ENCODE measurements around the gene RAB42.
"Not testable (repeated sequence)": the region's sequence is repeated elsewhere in the genome, so short reads cannot be mapped to it uniquely, and the experiment has no call there.

Gene RAB42, protein sequence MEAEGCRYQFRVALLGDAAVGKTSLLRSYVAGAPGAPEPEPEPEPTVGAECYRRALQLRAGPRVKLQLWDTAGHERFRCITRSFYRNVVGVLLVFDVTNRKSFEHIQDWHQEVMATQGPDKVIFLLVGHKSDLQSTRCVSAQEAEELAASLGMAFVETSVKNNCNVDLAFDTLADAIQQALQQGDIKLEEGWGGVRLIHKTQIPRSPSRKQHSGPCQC

GRCh38 chr1:28591708-28592320 is at the start of gene RAB42:
TSS of gene RAB42 (plus strand) at chr1:28592265. CDS start at chr1:28592512, 247 bp downstream.
- H3K27ac ChIP-seq = peak within 1 kb of the TSS in 17 of 21 experiments; percentile 22 to 80 (median 54)
- H3K4me3 ChIP-seq = peak within 1 kb of the TSS; percentile 29 to 54 (median 49)

DNA sequence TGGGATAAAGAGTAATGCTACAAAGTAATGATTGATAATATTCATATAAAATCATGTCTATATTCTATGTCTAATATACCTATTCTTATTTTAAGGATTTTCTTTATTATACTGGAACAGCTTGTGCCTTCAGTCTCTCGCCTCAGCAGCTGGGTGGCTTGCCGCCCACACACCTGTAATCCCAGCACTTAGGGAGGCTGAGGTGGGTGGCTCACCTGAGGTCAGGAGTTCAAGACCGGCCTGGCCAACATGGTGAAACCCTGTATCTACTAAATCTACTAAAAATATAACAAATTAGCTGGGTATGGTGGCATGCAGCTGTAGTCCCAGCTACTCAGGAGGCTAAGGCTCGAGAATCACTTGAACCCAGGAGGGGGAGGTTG is 46.8 kb upstream of the RAB42 start:
- Histone ChIP-seq H3K27ac (no peak overlapping the region), H3K4me3 (no peak overlapping the region)

GRCh38 chr1:28548318-28548717 is 43.7 kb upstream of the RAB42 start:
- Histone ChIP-seq H3K27ac (no peak overlapping the region), H3K4me3 (no peak overlapping the region)

- Histone ChIP-seq H3K27ac (no peak overlapping the region), H3K4me3 (no peak overlapping the region)
Measured at GRCh38 chr1:28551381-28551780, 40.7 kb upstream of the RAB42 start.

- H3K4me3 ChIP-seq = peak within 1 kb of the TSS; percentile 69 to 94 (median 87)
Measured at GRCh38 chr1:28552758-28553663, 39.1 kb upstream of the RAB42 start, which contains the start of gene TRNAU1AP. TSS of gene TRNAU1AP (plus strand) at chr1:28553085. CDS start at chr1:28553111, 26 bp downstream.

GRCh38 chr1:28560886-28561285 is 31.2 kb upstream of the RAB42 start:
- no peak overlapping the region for H3K4me3 ChIP-seq
- peak overlapping the region in 1 of 21 experiments; percentile 26 for H3K27ac ChIP-seq

More at GRCh38 chr1:28552758-28553663, 39.1 kb upstream of the RAB42 start, which contains the start of gene TRNAU1AP:
- H3K27ac ChIP-seq = peak within 1 kb of the TSS; percentile 29 to 93 (median 86)

- no peak overlapping the region for H3K4me3 ChIP-seq
Measured at GRCh38 chr1:28564310-28564709, 27.8 kb upstream of the RAB42 start.

GRCh38 chr1:28565040-28565439 is 27.0 kb upstream of the RAB42 start:
- H3K4me3 ChIP-seq = no peak overlapping the region
- H3K27ac ChIP-seq = no peak overlapping the region

More at GRCh38 chr1:28564310-28564709, 27.8 kb upstream of the RAB42 start:
- no peak overlapping the region for H3K27ac ChIP-seq

DNA sequence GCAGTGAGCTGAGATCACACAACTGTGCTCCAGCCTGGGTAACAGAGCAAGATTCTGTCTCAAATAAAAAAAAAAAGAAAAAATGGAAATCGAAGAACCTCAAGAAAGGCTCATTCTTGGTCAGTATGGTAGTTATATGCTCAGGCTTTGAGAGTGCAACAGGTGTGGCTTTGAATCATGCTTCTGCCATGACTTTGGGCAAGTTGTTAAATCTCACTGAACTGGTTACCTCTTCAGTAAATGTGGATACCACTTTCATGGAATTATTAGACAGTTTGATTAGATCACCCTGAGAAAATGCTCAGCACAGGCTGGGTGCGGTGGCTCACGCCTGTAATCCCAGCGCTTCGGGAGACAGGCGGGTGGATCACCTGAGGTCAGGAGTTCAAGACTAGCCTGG is 26.3 kb upstream of the RAB42 start:
- no peak overlapping the region for H3K27ac ChIP-seq
- no peak overlapping the region for H3K4me3 ChIP-seq

DNA sequence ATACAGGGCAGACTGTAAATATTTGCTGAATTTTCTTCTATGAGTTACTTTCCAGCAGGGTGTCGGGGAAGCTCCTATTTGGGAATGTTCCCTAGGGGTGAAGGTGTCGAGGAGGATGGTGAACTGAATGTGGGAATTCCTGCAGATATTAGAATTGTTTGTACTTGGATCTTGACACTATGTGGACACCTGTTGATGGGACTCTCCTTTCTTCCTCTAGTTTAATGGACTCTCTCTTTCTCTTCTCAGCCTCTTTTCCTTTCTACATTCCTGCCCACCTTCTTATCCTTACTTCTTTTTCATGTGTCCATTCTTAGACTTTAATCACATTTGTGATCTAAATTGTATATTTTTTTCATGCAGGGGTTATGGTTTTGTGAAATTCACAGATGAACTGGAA is 25.1 kb upstream of the RAB42 start:
- Histone ChIP-seq H3K4me3 (no peak overlapping the region), H3K27ac (no peak overlapping the region)

DNA sequence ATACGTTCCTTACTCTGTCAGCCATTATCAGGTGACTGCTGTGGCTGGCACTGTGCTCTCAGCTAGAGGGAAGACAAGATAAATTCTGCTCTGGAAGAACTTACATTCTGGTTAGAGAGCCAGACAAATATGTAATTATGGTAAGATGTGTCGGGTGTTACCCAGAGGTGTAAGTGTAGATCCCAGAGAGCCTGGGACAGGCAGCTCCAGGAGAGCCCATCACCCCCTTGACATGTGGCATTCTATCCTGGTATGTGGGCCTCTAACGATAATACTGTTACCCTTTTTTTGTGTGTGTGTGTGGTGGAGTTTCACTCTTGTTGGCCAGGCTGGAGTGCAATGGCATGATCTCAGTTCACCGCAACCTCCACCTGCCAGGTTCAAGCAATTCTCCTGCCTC is 20.2 kb upstream of the RAB42 start:
- Histone ChIP-seq H3K27ac (no peak overlapping the region), H3K4me3 (no peak overlapping the region)

- H3K4me3 ChIP-seq, H3K27ac ChIP-seq: not testable (repeated sequence)
Measured at GRCh38 chr1:28572891-28573290, 19.2 kb upstream of the RAB42 start.

GRCh38 chr1:28573564-28573963 is 18.5 kb upstream of the RAB42 start:
- Histone ChIP-seq H3K4me3 (no peak overlapping the region), H3K27ac (no peak overlapping the region)

DNA sequence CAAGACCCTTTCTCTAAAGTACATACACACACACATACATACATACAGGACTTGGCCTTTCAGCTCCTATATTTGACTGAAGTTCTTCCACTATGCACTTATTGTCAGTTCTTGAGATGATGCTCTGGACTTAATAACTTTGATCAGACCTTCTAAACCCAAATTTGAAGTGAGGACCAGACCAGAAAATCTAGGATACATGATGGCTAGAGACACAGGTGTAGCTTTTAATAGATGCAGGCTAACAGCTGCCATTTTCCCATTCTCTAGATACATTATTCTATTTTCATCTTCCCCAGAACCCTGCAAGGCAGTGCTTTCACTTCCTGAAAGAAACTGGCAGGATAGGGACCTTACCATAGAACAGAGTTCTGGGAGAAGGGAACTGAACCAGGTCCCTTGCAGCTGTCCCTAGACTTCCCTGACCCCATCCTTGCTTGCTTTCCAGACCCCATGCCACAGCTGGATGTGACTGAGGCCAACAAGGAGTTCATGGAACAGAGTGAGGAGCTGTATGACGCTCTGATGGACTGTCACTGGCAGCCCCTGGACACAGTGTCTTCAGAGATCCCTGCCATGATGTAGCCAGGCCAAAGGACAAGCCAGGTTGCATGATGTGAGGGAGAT is 14.9 kb upstream of the RAB42 start:
- Histone ChIP-seq H3K4me3 (no peak overlapping the region), H3K27ac (no peak overlapping the region)

DNA sequence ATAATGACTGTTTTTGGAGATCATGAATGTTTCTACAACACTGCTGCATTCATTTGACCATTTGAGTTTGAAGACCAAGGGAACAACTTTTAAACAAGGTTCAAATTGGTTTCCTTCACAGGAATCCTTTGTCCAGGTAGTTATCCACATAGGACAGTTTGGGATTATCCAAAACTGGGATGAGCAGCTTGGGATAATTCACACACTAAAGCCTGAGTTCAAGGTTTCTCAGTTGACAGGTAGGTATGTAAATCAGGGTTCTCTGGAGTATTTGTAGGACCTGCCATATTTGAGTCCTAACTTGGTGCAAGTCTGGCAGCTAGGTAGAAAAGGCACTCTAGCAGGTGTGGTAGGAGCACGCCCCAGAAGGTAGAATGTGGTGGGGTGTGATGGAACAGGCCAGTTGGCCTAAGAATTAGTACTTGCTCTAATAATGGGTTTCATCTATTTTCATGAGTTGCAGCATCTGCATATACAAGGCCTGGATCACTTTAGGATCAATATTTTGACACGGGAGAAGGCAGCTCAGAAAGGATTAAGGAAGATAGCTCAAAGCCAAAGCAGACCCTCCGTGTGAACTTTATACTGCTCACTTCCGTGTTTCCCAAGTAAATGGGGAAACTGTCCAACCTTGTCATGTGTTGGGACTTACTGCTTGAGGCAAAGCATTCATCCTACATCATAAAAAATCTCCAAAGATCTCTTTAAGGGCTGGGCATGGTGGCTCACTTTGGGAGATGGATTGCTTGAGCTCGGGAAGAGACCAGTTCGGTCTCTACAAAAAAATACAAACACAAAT is 14.1 kb upstream of the RAB42 start:
- no peak overlapping the region for H3K27ac ChIP-seq
- no peak overlapping the region for H3K4me3 ChIP-seq

DNA sequence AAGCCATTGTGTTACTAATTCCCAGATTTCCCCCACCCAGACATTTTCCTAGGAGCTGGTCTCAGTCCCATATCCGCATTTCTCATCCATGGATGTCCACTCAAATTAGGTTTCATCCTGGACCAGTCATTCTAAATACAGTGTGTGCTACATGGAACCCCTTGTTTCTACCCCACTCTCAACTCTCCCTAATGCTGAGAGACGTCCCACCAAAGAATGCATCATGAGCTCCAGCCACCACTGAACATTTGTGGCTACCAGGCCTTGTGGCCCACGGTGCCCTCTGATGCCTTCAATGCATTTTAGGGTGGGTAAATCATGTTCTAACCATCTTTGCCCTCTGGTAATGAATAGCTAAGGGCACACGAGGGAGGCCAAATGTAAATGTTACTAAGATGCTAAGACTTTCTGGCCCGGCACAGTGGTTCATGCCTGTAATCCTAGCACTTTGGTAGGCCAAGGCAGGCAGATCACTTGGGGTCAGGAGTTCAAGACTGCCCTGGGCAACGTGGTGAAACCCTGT is 13.3 kb upstream of the RAB42 start:
- no peak overlapping the region for H3K4me3 ChIP-seq
- peak overlapping the region in 2 of 21 experiments; percentile 7 for H3K27ac ChIP-seq

- peak overlapping the region in 4 of 21 experiments; percentile 7 to 96 (median 17) for H3K27ac ChIP-seq
- peak overlapping the region in 5 of 7 experiments; percentile 73 to 96 (median 91) for H3K4me3 ChIP-seq
Measured at GRCh38 chr1:28579401-28579800, 12.7 kb upstream of the RAB42 start.

DNA sequence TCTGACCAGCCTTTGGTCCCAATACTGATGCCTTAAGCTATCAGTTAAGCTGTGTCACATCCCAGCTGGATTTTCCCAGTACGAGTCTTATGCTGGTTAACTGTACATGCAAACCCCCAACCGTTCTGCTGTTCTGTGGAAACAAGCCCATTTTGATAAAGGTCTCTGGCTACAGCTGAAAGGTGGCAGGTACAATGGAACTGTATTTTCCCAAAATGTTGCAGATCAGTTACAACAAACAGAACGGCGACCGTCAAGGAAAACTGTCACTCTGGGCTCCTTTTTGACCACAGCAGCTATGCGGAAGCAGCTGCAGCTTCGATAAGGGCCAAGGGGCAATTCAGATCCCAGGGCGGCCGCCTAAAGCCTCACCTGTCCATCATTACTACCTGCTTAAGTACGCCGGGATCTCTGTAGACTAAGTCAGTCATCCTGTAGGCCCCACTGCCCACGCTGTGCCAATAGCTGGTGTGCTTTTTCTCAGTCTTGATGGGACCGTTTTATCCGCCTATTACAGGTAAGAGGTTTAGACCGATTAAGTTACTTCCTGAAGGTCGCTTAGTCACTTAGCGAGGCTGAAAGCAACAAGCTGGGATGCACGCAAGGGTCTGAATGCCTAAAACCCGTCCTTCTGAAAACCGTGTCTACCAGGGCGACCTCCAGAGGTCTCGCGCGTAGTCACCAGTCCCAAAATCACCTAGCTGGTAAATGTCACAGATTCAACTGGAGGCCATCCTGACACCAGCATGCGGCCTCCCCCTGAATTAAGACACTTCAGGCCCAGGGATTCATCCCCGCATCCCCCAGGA is 11.1 kb upstream of the RAB42 start:
- Histone ChIP-seq H3K4me3 (peak overlapping the region; percentile 73 to 100 (median 91)), H3K27ac (peak overlapping the region; percentile 75 to 97 (median 89))
